GM18873 (cell line): ENCODE results near the gene EPHB6.

Experiments
- ATAC-seq: cut with Tn5 transposase; IDR thresholded peaks from one replicate; pipeline ENCODE4 v1.9.1; 2021; ENCODE audit warnings: mild to moderate bottlenecking, moderate library complexity, moderate number of reproducible peaks; ENCODE audit not compliant: unreplicated experiment, low FRiP score

EPHB6 gene

GRCh38 chr7:142854372-142855113 is at the start of gene EPHB6:
EPHB6 (plus strand) TSS chr7:142855076; CDS start chr7:142863228, 8,152 bp downstream.
- no peak for ATAC-seq

- no peak for ATAC-seq
These were observed 49.4 kb upstream of the EPHB6 start for GRCh38 chr7:142805350-142806021.

- no peak for ATAC-seq
These were observed 48.9 kb upstream of the EPHB6 start for GRCh38 chr7:142806022-142806356.

- no peak for ATAC-seq
These were observed 47.9 kb upstream of the EPHB6 start for GRCh38 chr7:142806957-142807356.

GRCh38 chr7:142807855-142808460 is 46.9 kb upstream of the EPHB6 start:
- peak; percentile 20 for ATAC-seq

- ATAC-seq: peak; percentile 24
These were observed 46.4 kb upstream of the EPHB6 start for GRCh38 chr7:142808461-142808801.

GRCh38 chr7:142808802-142809583 is 45.9 kb upstream of the EPHB6 start:
- peak; percentile 92 for ATAC-seq

GRCh38 chr7:142809671-142810070 is 45.2 kb upstream of the EPHB6 start:
- no peak for ATAC-seq

GRCh38 chr7:142811154-142811737 is 43.6 kb upstream of the EPHB6 start:
- ATAC-seq: no peak

GRCh38 chr7:142812437-142813215 is 42.2 kb upstream of the EPHB6 start:
- ATAC-seq: no peak

GRCh38 chr7:142813226-142813625 is 41.6 kb upstream of the EPHB6 start:
- ATAC-seq: no peak

GRCh38 chr7:142813699-142814098 is 41.2 kb upstream of the EPHB6 start:
- ATAC-seq: no peak

GRCh38 chr7:142814451-142814850 is 40.4 kb upstream of the EPHB6 start:
- ATAC-seq: no peak

- ATAC-seq: no peak
These were observed 39.7 kb upstream of the EPHB6 start for GRCh38 chr7:142815134-142815533.

GRCh38 chr7:142817506-142817905 is 37.4 kb upstream of the EPHB6 start:
- no peak for ATAC-seq

GRCh38 chr7:142819530-142819929 is 35.3 kb upstream of the EPHB6 start:
- no peak for ATAC-seq

GRCh38 chr7:142822714-142823113 is 32.2 kb upstream of the EPHB6 start:
- no peak for ATAC-seq

GRCh38 chr7:142827951-142828500 is 26.9 kb upstream of the EPHB6 start:
- no peak for ATAC-seq

- no peak for ATAC-seq
These were observed 22.5 kb upstream of the EPHB6 start for GRCh38 chr7:142832417-142832816.
